Epithelial cell of proximal tubule (primary cell): Measurements from ENCODE around the gene DRC7. TPM values are rescaled to one million over a fixed set of nuclear protein-coding genes. Genes with fewer than 3 reads are reported as not detected.

ENCODE experiments used
- DNase-seq: peaks from one replicate; pipeline ENCODE4 v3.0.0-alpha.2; 2011; ENCODE audit warnings: low read depth
- H3K4me3 ChIP-seq: 2 replicates; pipeline ENCODE4 v1.5.1; 2011; ENCODE audit warnings: low read depth, mild to moderate bottlenecking, low read length
- CTCF ChIP-seq: conservative IDR thresholded peaks from 2 replicates; pipeline ENCODE4 v1.5.1; 2012; ENCODE audit warnings: low read depth, mild to moderate bottlenecking, low read length
- total RNA-seq: library from RNA; depleted of rRNA; stranded (reverse); fragments of >200 nt; gene quantifications from 2 replicates; pipeline ENCODE4 v1.2.3, GENCODE V29; 2015

DRC7 gene
- total RNA-seq, 1 donor from 2014 or later = not detected

GRCh38 chr16:57732037-57732436, 37.4 kb downstream of the DRC7 start:
- no peak for DNase-seq
- no peak for TF ChIP-seq CTCF

GRCh38 chr16:57732714-57733113, 38.1 kb downstream of the DRC7 start:
- no peak for TF ChIP-seq CTCF
- DNase-seq = no peak
- H3K4me3 ChIP-seq = no peak overlapping the region

More at GRCh38 chr16:57732037-57732436, 37.4 kb downstream of the DRC7 start:
- no peak overlapping the region for H3K4me3 ChIP-seq

- TF ChIP-seq CTCF = no peak
- H3K4me3 ChIP-seq = peak overlapping the region; percentile 99
- no peak for DNase-seq
Measured at GRCh38 chr16:57734308-57734924, 39.8 kb downstream of the DRC7 start.

- peak overlapping the region; percentile 99 for H3K4me3 ChIP-seq
- TF ChIP-seq CTCF = no peak
- DNase-seq = peak; percentile 100
Measured at GRCh38 chr16:57734925-57735754, 40.5 kb downstream of the DRC7 start.

GRCh38 chr16:57735755-57736418, 41.3 kb downstream of the DRC7 start, which contains the start of gene KATNB1:
Gene KATNB1 (plus strand): TSS chr16:57735770. CDS start chr16:57737244, 1,474 bp downstream.
- H3K4me3 ChIP-seq = peak within 1 kb of the TSS; percentile 99
- DNase-seq = no peak
- no peak for TF ChIP-seq CTCF

GRCh38 chr16:57736419-57737351, 42.1 kb downstream of the DRC7 start:
- TF ChIP-seq CTCF = peak; percentile 31
- DNase-seq = peak; percentile 57
- peak overlapping the region; percentile 89 for H3K4me3 ChIP-seq
